ENCODE data around the gene EIF3CL.
"Not testable (repeated sequence)": the region's sequence is repeated elsewhere in the genome, so short reads cannot be mapped to it uniquely, and the experiment has no call there.

DNA sequence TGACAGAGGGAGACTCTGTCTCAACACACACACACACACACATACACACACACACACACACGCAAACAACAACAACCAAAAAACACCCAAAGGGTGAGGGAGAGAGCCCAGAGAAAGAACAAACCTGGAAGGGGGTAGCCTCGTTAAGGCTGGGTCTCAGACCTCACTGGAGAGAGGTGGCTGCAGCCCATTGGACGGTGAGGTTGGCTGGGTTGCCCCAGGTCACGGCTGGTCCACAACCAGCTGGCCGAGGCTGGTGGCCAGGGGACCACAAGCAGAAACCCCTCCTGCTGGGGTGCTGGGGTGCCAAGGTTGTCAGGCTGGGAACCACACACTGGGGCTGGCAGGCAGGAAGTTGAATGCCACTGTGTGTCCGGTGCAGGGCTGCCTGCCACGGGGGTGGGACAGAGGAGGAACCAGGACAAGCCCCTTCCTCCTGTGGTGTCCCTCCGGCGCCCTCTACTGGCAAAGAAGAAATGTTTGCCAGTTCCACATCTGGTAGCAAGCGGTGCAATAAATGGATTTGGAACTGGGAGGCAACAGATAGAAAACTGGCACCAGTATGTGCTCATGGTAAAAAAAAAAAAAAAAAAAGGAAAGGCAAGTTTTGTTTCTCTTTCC, 22.5 kb upstream of the EIF3CL start:
- TF ChIP-seq CTCF (conservative IDR thresholded peaks at IDR 0.05; ENCODE audit: low read depth, low read length); EZH2 (IDR thresholded peaks at IDR 0.05; ENCODE audit: low read length, unreplicated experiment): not testable (repeated sequence)
